SIG-M5 (cell line): Measurements from ENCODE around the gene ATF7.
A peak's percentile ranks its signal among the peaks of the same experiment; 100 is the strongest.

Source experiments
- DNase-seq: peaks from one replicate; lab custom pipeline; 2025; lab: John Stamatoyannopoulos, UW

The ATF7 gene

GRCh38 chr12:53500776-53501614 is 125.2 kb downstream of the ATF7 start, which contains the start of gene TARBP2:
TSS of gene TARBP2 (plus strand) at chr12:53501283. CDS start at chr12:53501409, 126 bp downstream.
- peak; percentile 96 for DNase-seq

DNA sequence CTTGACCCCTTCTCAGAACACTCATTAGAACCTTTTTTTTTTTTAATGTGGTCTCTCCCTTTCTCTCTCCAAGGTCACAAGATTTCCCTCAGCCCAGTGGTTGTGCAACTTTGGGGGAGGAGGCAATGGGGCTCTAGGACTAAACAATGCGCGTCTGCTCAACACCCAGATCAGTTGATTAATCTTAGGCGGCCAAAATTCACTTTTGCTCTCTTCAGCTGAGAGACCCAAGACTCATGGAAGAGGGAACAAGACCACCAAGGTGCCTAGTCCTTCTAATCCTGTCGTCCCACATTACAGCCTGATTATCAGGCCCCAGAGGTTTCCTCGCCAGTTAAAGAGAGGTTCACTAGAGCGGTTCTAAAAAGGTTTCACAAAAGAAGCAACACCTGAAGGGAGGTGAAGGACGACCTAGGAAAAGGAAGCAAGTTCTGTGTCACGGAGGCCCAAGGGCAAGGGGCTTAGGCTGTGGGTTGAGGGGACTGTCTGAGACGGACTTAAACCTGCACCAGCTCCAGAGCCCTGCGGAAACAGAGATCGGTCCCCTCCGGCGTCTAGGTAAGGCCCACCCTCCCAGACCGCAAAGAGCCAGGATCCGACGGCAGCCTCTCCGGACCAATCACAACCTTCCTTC is 125.9 kb downstream of the ATF7 start:
- peak; percentile 36 for DNase-seq

DNA sequence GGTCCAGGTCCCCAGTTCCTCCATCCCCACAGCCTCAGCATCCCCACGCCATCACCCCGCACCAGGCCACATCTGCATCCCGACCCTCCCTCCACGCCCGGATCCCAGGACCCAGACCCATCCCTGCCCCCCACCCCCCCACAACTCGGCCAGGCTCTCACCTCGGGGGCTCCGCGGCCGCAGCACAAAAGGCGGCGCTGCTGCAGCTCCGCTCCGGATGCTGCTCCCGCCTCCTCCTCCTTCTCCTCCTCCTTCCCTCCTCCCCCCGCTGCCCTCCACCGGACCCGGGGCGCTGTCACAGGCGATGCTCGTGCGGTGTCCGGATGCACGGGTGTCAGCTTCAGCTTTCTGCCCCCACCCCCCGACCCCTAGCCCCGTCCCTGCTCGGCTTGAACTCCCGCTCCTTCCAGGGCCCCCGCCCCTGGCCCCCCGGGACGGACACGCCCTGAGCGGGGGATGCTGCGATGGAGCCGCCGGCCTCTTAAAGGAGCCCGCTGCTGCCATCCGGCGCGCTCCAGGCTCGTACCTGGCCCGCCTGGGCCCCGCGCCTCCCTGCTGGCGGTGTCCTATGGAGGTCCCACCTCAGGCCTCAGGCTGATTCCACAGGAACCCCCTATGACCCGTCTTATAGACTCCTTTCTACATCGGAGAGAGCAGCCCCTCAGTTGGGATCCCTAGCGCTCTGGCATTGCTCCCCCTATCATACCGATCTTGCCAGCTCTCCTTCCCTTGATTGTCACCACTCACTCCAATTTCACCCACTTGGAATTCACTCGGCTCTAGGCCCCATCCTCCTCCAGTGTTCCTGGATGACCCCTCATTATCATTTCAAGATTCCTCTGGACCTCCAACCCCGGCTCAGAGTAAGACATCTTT is 126.7 kb downstream of the ATF7 start, which contains the start of gene MAP3K12:
TSS of gene MAP3K12 (minus strand) at position 193 of the 876 bp plus-strand sequence. CDS start 12,067 bp downstream, outside the sequence.
- DNase-seq, result no peak

GRCh38 chr12:53498235-53498630 is 127.9 kb downstream of the ATF7 start:
- DNase-seq, result no peak

GRCh38 chr12:53497461-53497860 is 128.7 kb downstream of the ATF7 start:
- no peak for DNase-seq

GRCh38 chr12:53496752-53497032 is 129.5 kb downstream of the ATF7 start:
- no peak for DNase-seq

- peak; percentile 33 for DNase-seq
Measured at GRCh38 chr12:53495903-53496751, 130.1 kb downstream of the ATF7 start.

DNA sequence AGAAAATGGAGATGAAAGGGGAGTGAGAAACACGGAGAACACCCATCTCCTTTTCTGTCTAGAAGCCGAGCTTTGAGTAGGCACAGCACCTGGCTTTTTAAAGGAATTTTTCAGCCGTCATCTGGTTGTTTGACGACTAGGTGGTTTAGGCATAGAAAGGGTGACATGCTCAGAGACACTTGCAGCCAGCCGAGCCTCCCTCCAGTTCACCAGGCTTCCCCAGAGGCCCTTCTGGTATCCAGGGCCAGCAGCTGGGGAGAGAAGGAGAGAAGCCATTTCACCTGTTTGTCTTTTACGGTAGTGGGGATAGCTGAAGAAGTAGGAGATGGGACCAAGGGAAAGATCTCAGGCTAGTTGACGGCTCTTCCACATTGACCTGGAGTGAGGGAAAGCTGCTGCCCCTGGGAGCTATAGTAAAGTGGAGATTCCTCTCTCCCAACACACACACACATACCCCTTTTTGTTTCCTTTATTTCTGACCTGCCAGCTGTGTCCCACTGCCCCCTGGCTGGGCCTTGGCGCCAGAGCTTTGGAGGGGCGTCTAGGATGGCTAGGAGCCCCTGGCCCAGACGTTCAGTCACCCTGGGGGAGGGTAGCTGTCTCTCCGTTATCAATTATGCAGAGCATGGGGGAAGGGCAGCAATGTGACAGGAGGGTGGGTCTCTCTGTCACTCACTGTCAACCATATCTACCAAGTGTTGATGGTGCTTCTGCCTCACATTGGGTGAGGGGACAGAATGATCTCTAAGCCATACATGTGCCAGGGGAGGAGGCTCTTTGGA is 132.4 kb downstream of the ATF7 start:
- no peak for DNase-seq

GRCh38 chr12:53492830-53493609 is 133.2 kb downstream of the ATF7 start:
- no peak for DNase-seq

DNA sequence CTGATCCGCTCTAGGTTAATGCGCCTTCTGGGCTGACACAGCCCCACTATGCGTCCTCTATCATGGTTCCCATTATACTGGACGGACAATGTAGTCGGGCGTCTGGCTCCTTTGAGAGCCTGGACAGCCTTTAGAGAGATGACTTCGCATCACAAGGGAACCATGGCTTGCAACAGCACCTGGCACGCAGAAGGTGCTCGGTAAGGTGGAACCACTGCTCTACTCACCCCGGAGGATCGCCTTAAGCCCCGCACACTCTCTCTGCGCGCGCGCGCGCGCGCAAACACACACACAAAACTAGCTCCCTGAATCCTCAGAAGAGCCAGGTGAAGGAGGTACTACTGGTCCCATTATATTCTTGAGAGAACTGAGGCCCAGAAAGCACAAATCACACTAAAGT is 134.0 kb downstream of the ATF7 start:
- DNase-seq, result no peak

GRCh38 chr12:53489242-53489864 is 136.8 kb downstream of the ATF7 start:
- no peak for DNase-seq

- DNase-seq, result no peak
Measured at GRCh38 chr12:53486736-53487487, 139.3 kb downstream of the ATF7 start.

DNA sequence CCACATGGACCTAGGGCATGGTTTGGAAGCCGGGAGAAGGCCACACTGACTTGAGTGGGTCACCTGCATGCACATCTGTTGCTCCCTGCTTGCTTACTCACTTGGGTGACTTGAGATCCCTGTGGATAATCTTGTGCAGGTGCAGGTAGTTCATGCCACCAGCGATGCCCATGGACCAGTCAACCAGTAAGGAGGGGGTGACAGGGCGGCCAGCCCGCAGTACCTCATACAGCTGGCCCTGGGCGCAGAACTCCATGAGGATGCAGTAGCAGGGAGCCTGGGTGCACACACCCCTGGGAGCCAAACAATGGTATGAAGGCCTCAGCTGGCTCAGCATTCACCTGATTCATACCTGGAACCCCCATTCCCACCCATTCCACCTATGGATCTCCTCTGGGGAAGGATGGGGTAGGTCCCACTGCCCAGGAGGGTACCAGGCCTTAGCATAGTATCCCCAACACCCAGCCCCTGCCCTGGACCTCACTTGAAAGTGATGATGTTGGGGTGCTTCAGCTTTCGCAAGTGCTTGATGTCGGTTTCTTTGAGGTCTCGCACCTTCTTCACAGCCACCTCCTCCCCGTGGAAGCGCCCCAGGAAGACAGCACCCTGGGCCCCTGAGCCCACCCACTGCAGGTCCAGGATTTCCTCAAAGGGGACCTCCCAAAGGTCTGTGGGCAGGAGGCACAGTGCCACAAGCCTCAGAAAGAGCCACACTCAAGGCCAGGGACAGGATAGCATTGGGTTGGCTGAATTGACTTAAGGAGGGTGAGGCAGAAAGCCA is 140.0 kb downstream of the ATF7 start:
- DNase-seq, result no peak

GRCh38 chr12:53484686-53485575 is 141.3 kb downstream of the ATF7 start:
- no peak for DNase-seq

- no peak for DNase-seq
Measured at GRCh38 chr12:53483979-53484377, 142.2 kb downstream of the ATF7 start.

- no peak for DNase-seq
Measured at GRCh38 chr12:53483225-53483978, 142.8 kb downstream of the ATF7 start.
